KMS-11 (cell line): ENCODE results near the gene MYO3B.

ENCODE experiments used
- H2AFZ ChIP-seq: fragments of 200-600 bp; sonication (generic); 2 replicates; pipeline ENCODE4 v1.6.1; 2016; ENCODE audit warnings: antibody characterized with exemption, mixed run types, low read depth
- H3K27ac ChIP-seq: fragments of 200-600 bp; sonication (generic); 2 replicates; pipeline ENCODE4 v1.6.1; 2016; ENCODE audit warnings: mild to moderate bottlenecking, mixed run types
- H3K27me3 ChIP-seq: fragments of 200-600 bp; sonication (generic); 2 replicates; pipeline ENCODE4 v1.6.1; 2017; ENCODE audit warnings: mild to moderate bottlenecking, low read depth, mixed run types, moderate library complexity; ENCODE audit not compliant: insufficient read depth
- H3K36me3 ChIP-seq: fragments of 200-600 bp; sonication (generic); 2 replicates; pipeline ENCODE4 v1.6.1; 2017; ENCODE audit warnings: mild to moderate bottlenecking, mixed run types; ENCODE audit not compliant: insufficient read depth
- H3K4me1 ChIP-seq: fragments of 200-600 bp; sonication (generic); 2 replicates; pipeline ENCODE4 v1.6.1; 2016; ENCODE audit warnings: mild to moderate bottlenecking, low read depth, mixed run types; ENCODE audit not compliant: poor library complexity, severe bottlenecking
- H3K4me2 ChIP-seq: fragments of 200-600 bp; sonication (generic); 2 replicates; pipeline ENCODE4 v1.7.0; 2016; ENCODE audit warnings: mild to moderate bottlenecking, mixed run types
- H3K4me3 ChIP-seq: fragments of 200-600 bp; sonication (generic); IDR thresholded peaks from 2 replicates; pipeline ENCODE4 v1.6.1; 2017; ENCODE audit warnings: low read depth, low read length, mixed read lengths; ENCODE audit not compliant: insufficient read depth
- H3K79me2 ChIP-seq: fragments of 200-600 bp; sonication (generic); 2 replicates; pipeline ENCODE4 v1.6.1; 2016; ENCODE audit warnings: low read depth, mixed run types; ENCODE audit not compliant: insufficient read depth
- H3K9ac ChIP-seq: fragments of 200-600 bp; sonication (generic); 2 replicates; pipeline ENCODE4 v1.6.1; 2016; ENCODE audit warnings: mild to moderate bottlenecking, mixed run types
- H4K20me1 ChIP-seq: fragments of 200-600 bp; sonication (generic); 2 replicates; pipeline ENCODE4 v1.6.1; 2016; ENCODE audit warnings: mild to moderate bottlenecking, mixed run types; ENCODE audit not compliant: insufficient read depth
- TF ChIP-seq, protein P1 (sequence below): fragments of 200-600 bp; sonication (generic); conservative IDR thresholded peaks from 2 replicates; pipeline ENCODE4 v1.6.1; 2017; ENCODE audit warnings: low read depth, mild to moderate bottlenecking, antibody characterized with exemption, low read length, moderate library complexity, mixed read lengths

MYO3B gene

DNA sequence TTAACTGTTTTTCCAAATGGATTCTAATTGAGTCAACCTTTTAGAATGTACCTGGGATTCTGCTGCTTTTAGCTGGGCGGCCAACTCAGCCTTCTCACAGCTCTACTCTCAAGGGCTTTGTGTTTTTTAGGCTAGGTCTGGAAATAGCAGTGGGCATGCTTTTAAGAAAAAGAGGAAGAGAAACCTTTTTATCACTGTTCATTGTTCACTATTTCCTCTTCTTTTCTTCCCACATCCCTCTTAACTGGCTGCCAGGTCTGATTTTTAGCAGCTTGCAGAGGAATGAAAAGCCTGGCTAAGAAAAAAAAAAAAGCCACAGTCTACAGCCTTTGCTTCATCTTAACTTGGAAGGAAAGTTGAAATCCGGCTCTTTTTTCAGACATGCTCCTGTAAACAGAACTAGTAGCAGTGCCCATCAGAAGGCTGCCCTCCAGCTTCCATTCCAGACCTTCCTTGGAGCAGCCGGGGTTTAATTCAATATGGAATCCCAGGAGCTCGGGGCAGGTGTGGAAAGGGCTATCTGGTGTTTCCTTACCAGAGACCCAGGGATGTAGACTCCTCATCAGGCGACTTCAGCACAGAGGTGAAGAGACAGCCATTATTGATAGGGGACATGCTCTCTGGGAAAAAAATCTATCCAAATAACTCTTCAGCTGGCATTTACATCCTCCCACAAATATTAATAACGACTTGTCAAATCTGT lies 230.7 kb downstream of the MYO3B start:
- TF ChIP-seq, protein P1, sequence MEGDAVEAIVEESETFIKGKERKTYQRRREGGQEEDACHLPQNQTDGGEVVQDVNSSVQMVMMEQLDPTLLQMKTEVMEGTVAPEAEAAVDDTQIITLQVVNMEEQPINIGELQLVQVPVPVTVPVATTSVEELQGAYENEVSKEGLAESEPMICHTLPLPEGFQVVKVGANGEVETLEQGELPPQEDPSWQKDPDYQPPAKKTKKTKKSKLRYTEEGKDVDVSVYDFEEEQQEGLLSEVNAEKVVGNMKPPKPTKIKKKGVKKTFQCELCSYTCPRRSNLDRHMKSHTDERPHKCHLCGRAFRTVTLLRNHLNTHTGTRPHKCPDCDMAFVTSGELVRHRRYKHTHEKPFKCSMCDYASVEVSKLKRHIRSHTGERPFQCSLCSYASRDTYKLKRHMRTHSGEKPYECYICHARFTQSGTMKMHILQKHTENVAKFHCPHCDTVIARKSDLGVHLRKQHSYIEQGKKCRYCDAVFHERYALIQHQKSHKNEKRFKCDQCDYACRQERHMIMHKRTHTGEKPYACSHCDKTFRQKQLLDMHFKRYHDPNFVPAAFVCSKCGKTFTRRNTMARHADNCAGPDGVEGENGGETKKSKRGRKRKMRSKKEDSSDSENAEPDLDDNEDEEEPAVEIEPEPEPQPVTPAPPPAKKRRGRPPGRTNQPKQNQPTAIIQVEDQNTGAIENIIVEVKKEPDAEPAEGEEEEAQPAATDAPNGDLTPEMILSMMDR: no peak
- no peaks in the 10 kb centered on the region for H3K36me3 ChIP-seq
- no peaks in the 10 kb centered on the region for H4K20me1 ChIP-seq
- H3K4me2 ChIP-seq: peak overlapping the region; percentile 42; the same call in 1 of the 2 replicates
- H3K4me3 ChIP-seq: no peak overlapping the region
- H3K4me1 ChIP-seq: no peaks in the 10 kb centered on the region
- H3K27ac ChIP-seq: no peak overlapping the region
- no peaks in the 10 kb centered on the region for H3K79me2 ChIP-seq
- no peaks in the 10 kb centered on the region for H3K27me3 ChIP-seq
- no peak overlapping the region for H2AFZ ChIP-seq
- H3K9ac ChIP-seq: no peak overlapping the region

DNA sequence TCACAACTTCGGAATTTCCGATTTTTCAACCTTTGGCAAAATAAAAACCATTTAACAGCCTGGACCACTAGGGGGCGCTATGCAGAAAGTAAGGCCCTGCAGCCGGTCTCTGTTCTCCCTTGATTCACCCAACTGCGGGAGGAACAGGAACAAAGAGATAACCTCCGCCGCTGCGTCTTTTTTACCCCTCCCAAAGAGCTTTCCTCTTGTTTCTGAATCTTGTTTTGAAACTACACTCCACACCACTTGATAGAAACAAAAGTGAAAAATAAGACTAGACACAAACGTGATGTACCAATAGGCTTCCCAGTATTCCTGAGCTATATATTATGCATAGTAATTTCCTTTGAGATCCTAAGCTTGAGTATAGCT lies 231.2 kb downstream of the MYO3B start:
- TF ChIP-seq, protein P1: peak; percentile 97
- Histone ChIP-seq H3K4me2 (peak overlapping the region; percentile 42; the same call in 1 of the 2 replicates), H3K4me1 (no peaks in the 10 kb centered on the region), H3K36me3 (no peaks in the 10 kb centered on the region), H3K9ac (no peak overlapping the region), H3K79me2 (no peaks in the 10 kb centered on the region), H2AFZ (peak overlapping the region; percentile 43; the same call in 1 of the 2 replicates), H3K27ac (no peak overlapping the region), H3K27me3 (no peaks in the 10 kb centered on the region), H3K4me3 (no peak overlapping the region), H4K20me1 (no peaks in the 10 kb centered on the region)

DNA sequence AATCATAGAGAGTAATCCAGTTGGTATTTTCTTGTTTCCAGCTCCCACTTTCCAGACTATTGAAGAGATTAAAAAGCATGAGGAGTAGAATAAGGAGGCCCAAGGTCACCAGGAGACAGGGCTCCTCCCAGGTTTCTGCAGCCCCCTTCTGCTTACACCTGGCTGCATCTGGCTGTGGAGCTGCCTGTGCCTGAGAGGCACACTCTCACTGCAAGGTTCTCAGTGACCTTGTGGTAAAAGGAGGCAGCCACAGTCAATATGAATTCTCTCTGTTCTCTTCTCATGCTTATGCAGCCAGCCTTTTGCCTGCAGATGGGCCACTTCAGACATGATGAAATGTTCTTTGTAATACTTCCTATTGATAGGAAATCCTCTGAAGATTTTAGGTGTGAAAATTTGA lies 233.7 kb downstream of the MYO3B start:
- no peak overlapping the region for H3K27ac ChIP-seq
- H3K4me2 ChIP-seq: no peak overlapping the region
- H3K4me3 ChIP-seq: no peak overlapping the region
- no peaks in the 10 kb centered on the region for H3K36me3 ChIP-seq
- no peaks in the 10 kb centered on the region for H3K27me3 ChIP-seq
- no peaks in the 10 kb centered on the region for H3K4me1 ChIP-seq
- H2AFZ ChIP-seq: no peak overlapping the region
- H4K20me1 ChIP-seq: no peaks in the 10 kb centered on the region
- TF ChIP-seq, protein P1: no peak
- H3K9ac ChIP-seq: no peak overlapping the region
- H3K79me2 ChIP-seq: no peaks in the 10 kb centered on the region

DNA sequence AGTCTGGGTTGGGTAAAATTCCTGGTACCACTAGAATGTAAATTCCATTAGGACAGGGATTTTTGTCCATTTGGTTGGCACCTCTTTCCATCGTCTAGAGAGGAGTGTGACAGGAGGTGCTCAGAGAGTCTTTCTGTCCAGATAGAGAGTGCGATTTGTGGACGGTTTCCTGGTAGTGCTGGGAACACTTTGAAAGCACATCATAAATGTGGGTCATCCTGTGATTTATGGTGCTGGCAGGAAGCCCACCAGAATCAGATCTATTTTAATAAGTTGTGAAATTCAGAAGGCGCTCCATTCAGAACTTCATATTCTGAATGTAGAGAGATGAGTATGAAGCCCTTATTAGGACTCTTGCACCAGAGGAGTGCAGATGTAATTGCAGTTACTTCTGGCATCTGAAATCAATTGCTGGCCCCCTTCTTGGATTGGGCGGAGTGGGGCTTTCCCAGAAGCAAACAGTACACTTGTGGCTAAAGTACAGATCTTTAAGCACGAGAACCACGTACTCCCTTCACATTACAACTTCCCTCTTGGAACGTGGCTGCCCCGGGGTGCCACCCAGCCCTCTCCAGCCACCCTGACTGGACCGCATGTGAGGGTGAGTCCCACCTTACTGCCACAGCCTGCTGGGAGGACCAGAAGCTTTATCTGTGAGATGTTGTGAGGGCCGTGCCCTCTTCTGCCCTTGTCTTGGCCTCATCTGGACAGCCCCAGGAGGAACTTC lies 243.2 kb downstream of the MYO3B start:
- no peaks in the 10 kb centered on the region for H3K27me3 ChIP-seq
- peaks cover 12% of the 10 kb centered on the region for H3K4me1 ChIP-seq
- no peak overlapping the region for H2AFZ ChIP-seq
- H3K36me3 ChIP-seq: no peaks in the 10 kb centered on the region
- no peak overlapping the region for H3K9ac ChIP-seq
- no peaks in the 10 kb centered on the region for H3K79me2 ChIP-seq
- peak overlapping the region; percentile 5; the same call in 1 of the 2 replicates for H3K4me2 ChIP-seq
- no peak overlapping the region for H3K27ac ChIP-seq
- TF ChIP-seq, protein P1: no peak
- no peaks in the 10 kb centered on the region for H4K20me1 ChIP-seq
- H3K4me3 ChIP-seq: no peak overlapping the region
